OCI-LY7 (cell line): Measurements from ENCODE around the gene ZMYND11.

ENCODE experiments used
- CTCF ChIP-seq: fragments of 200-600 bp; sonication (generic); conservative IDR thresholded peaks from 2 replicates; pipeline ENCODE4 v1.5.1; 2014; ENCODE audit warnings: mild to moderate bottlenecking, antibody characterized with exemption, low read length, moderate library complexity, mixed read lengths
- EZH2phosphoT487 ChIP-seq: fragments of 200-600 bp; sonication (generic); IDR thresholded peaks from 2 replicates; pipeline ENCODE4 v1.6.1; 2018; ENCODE audit warnings: low read depth, borderline replicate concordance, mild to moderate bottlenecking, mixed run types, antibody characterized with exemption, low read length, moderate library complexity, mixed read lengths

GRCh38 chr10:218798-219197 lies 83.5 kb downstream of the ZMYND11 start:
- TF ChIP-seq CTCF (no peak), EZH2phosphoT487 (no peak)
